GM23338 (cell line): ENCODE results near the gene CCAR1.

Source experiments
- EZH2 ChIP-seq: fragments of 200-600 bp; sonication (generic); IDR thresholded peaks from one replicate; pipeline ENCODE4 v1.8.0; 2017; ENCODE audit warnings: antibody characterized with exemption, mild to moderate bottlenecking, low read depth; ENCODE audit not compliant: unreplicated experiment
- EZH2phosphoT487 ChIP-seq: fragments of 200-600 bp; sonication (generic); IDR thresholded peaks from one replicate; pipeline ENCODE4 v1.8.1; 2018; ENCODE audit warnings: antibody characterized with exemption; ENCODE audit not compliant: unreplicated experiment
- JUNB ChIP-seq: IDR thresholded peaks from one replicate; pipeline ENCODE4 v1.6.1; 2016; ENCODE audit warnings: antibody characterized with exemption; ENCODE audit not compliant: unreplicated experiment
- POLR2AphosphoS5 ChIP-seq: IDR thresholded peaks from 2 replicates; pipeline ENCODE4 v1.6.1; 2016; ENCODE audit warnings: antibody characterized with exemption, low read depth
- STAT1 ChIP-seq: IDR thresholded peaks from one replicate; pipeline ENCODE4 v1.6.1; 2016; ENCODE audit warnings: antibody characterized with exemption; ENCODE audit not compliant: unreplicated experiment
- ZNF331 ChIP-seq: fragments of 250-450 bp; sonication (Bioruptor Pico); IDR thresholded peaks from 2 replicates; pipeline ENCODE4 v1.5.0; 2020; ENCODE audit warnings: low read depth, mild to moderate bottlenecking, moderate library complexity
- TF ChIP-seq, protein P1 (sequence below): IDR thresholded peaks from one replicate; pipeline ENCODE4 v1.6.1; 2018; ENCODE audit warnings: antibody characterized with exemption; ENCODE audit not compliant: unreplicated experiment
- TF ChIP-seq, protein P2 (sequence below), 2 experiments: fragments of 200-600 bp in 1 of 2; sonication (generic) in 1 of 2; conservative IDR thresholded peaks; 2 replicates each; pipeline versions ENCODE4 v1.5.1 to v1.6.1; 2016 to 2017; ENCODE audit warnings: antibody characterized with exemption in 2 of 2, low read depth in 2 of 2, mild to moderate bottlenecking in 2 of 2, moderate library complexity in 1 of 2
- TF ChIP-seq, protein P3 (sequence below): IDR thresholded peaks from 2 replicates; pipeline ENCODE4 v1.6.1; 2016; ENCODE audit warnings: antibody characterized with exemption

DNA sequence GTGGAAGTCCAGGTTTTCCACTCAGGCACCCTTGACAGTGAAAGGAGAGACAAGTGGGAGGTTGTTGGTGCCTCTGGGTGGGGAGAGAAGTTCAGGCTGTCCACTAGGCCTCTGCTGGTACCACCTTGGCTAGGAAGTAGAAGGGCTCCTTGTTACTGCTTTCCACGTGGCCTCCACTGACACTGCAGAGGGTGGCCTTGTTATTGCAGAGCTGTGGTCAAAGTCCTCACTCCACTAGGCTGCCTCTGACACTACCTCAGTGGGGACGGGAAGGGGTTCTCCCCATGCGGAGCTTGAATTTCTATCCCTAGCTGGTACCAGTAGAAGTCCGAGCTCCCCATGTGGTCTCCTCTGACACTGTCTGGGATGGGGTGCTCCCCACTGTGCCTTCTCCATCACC lies 91.4 kb downstream of the CCAR1 start:
- TF ChIP-seq, protein P1, sequence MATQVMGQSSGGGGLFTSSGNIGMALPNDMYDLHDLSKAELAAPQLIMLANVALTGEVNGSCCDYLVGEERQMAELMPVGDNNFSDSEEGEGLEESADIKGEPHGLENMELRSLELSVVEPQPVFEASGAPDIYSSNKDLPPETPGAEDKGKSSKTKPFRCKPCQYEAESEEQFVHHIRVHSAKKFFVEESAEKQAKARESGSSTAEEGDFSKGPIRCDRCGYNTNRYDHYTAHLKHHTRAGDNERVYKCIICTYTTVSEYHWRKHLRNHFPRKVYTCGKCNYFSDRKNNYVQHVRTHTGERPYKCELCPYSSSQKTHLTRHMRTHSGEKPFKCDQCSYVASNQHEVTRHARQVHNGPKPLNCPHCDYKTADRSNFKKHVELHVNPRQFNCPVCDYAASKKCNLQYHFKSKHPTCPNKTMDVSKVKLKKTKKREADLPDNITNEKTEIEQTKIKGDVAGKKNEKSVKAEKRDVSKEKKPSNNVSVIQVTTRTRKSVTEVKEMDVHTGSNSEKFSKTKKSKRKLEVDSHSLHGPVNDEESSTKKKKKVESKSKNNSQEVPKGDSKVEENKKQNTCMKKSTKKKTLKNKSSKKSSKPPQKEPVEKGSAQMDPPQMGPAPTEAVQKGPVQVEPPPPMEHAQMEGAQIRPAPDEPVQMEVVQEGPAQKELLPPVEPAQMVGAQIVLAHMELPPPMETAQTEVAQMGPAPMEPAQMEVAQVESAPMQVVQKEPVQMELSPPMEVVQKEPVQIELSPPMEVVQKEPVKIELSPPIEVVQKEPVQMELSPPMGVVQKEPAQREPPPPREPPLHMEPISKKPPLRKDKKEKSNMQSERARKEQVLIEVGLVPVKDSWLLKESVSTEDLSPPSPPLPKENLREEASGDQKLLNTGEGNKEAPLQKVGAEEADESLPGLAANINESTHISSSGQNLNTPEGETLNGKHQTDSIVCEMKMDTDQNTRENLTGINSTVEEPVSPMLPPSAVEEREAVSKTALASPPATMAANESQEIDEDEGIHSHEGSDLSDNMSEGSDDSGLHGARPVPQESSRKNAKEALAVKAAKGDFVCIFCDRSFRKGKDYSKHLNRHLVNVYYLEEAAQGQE: no peak
- TF ChIP-seq POLR2AphosphoS5 (no peak), EZH2 (no peak), STAT1 (no peak), JUNB (no peak), EZH2phosphoT487 (no peak), ZNF331 (CRISPR knock-in tag) (no peak)
- TF ChIP-seq, protein P2, sequence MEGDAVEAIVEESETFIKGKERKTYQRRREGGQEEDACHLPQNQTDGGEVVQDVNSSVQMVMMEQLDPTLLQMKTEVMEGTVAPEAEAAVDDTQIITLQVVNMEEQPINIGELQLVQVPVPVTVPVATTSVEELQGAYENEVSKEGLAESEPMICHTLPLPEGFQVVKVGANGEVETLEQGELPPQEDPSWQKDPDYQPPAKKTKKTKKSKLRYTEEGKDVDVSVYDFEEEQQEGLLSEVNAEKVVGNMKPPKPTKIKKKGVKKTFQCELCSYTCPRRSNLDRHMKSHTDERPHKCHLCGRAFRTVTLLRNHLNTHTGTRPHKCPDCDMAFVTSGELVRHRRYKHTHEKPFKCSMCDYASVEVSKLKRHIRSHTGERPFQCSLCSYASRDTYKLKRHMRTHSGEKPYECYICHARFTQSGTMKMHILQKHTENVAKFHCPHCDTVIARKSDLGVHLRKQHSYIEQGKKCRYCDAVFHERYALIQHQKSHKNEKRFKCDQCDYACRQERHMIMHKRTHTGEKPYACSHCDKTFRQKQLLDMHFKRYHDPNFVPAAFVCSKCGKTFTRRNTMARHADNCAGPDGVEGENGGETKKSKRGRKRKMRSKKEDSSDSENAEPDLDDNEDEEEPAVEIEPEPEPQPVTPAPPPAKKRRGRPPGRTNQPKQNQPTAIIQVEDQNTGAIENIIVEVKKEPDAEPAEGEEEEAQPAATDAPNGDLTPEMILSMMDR (conservative IDR thresholded peaks at IDR 0.05; ENCODE audit: low read depth in 2 of 2): no peak
- TF ChIP-seq, protein P3, sequence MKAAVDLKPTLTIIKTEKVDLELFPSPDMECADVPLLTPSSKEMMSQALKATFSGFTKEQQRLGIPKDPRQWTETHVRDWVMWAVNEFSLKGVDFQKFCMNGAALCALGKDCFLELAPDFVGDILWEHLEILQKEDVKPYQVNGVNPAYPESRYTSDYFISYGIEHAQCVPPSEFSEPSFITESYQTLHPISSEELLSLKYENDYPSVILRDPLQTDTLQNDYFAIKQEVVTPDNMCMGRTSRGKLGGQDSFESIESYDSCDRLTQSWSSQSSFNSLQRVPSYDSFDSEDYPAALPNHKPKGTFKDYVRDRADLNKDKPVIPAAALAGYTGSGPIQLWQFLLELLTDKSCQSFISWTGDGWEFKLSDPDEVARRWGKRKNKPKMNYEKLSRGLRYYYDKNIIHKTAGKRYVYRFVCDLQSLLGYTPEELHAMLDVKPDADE: no peak
